GM19351 (cell line): ENCODE measurements around the gene PNPT1.

Source experiments
- ATAC-seq: cut with Tn5 transposase; IDR thresholded peaks from one replicate; pipeline ENCODE4 v1.9.1; 2021; ENCODE audit warnings: mild to moderate bottlenecking, moderate library complexity; ENCODE audit not compliant: unreplicated experiment

PNPT1 gene

GRCh38 chr2:55672630-55673029 is 21.0 kb downstream of the PNPT1 start:
- ATAC-seq = no peak

GRCh38 chr2:55668956-55669355 is 24.7 kb downstream of the PNPT1 start:
- ATAC-seq = no peak

GRCh38 chr2:55653255-55653654 is 40.4 kb downstream of the PNPT1 start:
- ATAC-seq = no peak

- ATAC-seq = no peak
These were observed 44.4 kb downstream of the PNPT1 start for GRCh38 chr2:55649211-55649610.

DNA sequence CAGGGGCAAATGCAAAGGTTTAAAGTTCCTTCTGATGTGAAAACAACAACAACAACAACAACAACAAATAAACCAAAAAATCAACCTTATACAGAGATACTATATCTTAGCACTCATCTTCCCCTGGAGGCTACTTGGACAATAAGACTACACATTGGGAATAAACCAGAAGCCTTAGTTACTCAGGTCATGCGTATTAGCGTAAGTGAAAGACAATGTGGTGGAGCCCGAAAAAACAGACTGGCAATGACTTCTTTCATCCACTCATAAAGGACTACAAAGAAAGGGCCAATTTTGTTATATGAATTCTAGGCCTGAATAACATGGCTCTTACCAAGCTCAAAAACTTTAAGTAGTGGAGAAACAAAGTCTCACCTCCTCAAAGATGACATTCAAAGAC is 56.8 kb downstream of the PNPT1 start:
- ATAC-seq = no peak

DNA sequence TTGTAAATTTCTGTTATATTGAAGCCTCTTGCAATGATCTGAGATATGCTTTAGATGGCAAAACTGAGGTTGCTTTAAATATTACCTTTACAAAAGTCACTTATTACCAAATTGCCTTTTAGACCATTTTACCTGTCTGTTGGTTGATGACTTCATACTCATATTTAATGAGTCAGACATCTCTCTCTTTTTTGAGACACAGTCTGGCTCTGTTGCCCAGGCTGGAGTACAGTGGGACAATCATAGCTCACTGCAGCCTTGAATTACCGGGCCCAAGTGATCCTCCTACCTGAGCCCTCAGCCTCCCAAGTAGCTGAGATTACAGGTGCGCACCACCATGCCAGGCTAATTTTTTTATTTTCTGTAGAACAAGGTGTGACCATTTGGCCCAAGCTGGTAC is 64.7 kb downstream of the PNPT1 start:
- ATAC-seq = no peak

DNA sequence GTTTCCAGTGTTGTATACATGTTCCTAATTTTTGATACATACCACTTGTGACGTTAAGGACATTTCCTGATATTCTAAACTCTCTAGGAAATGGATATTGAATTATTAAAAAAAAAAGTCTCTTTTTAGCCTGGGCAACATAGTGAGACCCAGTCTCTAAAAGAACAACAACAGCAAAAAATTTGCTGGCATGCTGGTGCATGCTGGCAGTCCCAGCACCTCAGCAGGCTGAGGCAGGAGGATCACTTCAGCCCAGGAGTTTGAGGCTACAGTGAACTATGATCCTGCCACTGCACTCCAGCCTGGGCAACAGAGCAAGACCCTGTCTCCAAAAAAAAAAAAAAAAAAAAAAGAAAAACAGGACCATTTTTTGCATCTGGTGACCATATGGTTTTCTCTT is 65.7 kb downstream of the PNPT1 start:
- ATAC-seq = no peak

DNA sequence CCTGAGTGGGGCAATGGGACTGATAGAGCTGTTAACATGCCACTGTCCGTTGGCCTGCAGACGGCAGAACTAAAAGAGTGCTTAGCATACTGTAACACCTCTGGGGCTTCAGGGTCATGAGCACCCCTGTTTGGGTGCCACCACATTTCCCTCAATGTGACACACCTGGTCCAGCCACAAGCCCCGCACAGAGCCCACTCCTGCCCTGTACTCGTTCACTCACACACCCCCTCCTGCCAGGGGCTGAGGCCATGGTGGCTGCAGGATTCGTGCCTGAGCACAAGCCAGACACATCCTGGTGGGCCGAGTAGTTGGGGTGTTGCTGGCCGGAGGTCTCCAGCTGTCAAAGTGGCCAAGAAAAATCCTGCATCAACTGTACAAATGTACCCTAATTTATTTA is 71.8 kb downstream of the PNPT1 start:
- ATAC-seq = no peak

DNA sequence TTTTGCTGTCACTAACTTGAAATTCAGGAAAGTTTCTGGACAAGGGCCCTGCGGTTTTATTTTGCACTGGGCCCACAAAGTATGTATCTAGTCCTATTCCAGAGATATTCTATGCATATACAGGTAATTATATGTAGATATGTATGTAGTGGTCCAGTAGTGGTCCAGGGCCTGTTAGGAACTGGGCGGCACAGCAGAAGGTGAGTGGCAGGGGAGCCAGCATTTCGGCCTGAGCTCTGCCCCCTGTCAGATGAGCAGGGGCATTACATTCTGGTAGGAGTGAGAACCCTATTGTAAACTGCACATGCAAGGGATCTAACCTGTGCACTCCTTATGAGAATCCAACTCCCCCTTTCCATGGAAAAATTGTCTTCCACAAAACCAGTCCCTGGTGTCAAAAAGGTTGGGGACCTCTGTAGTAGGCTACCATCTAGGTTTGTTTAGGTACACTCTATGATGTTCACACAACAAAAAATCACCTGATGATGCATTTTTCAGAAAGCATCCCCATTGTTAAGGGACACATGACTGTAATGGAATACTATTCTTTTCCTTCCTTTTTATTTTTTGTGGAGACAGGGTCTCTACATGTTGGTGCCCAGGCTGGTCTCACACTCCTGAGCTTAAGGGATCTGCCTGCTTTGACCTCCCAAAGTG is 73.4 kb downstream of the PNPT1 start:
- ATAC-seq = peak; percentile 27

DNA sequence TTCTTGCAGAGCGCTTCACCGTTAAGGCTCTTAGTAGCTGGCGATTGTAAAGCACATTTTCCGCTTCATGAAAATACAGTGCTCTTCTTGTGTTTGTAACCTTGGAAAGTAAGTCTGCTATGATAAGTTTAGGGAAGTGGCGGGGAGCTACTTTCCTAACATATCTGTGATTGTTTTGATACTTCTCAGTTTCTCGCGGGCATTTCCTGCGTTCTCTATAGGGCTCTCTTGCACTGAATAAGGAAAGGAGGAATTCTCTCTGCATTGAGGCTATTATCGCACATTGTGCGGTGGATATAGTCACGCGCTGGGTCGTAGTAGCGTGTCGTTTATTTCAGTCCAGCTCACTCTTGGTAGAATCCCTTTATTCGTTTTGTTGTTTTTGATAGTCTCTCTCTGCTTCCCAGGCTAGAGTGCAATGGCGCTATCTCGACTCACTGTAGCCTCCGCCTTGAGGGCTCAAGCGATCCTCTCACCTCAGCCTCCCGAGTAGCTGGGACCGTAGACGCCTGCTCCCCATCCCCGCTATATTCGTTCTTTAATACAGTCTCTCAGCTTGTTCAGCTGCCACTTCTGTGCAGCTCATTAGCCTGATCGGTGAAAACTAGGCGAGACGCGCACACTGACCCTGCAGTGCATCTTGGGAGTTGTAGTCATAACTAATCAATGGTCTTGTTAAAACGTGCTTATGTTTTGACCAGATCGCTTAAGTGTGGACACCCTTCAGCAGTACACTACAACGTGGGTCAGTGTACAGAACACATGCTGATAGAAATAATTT is 75.2 kb downstream of the PNPT1 start:
- peak; percentile 40 for ATAC-seq

GRCh38 chr2:55618025-55618274 is 75.7 kb downstream of the PNPT1 start:
- ATAC-seq = no peak

DNA sequence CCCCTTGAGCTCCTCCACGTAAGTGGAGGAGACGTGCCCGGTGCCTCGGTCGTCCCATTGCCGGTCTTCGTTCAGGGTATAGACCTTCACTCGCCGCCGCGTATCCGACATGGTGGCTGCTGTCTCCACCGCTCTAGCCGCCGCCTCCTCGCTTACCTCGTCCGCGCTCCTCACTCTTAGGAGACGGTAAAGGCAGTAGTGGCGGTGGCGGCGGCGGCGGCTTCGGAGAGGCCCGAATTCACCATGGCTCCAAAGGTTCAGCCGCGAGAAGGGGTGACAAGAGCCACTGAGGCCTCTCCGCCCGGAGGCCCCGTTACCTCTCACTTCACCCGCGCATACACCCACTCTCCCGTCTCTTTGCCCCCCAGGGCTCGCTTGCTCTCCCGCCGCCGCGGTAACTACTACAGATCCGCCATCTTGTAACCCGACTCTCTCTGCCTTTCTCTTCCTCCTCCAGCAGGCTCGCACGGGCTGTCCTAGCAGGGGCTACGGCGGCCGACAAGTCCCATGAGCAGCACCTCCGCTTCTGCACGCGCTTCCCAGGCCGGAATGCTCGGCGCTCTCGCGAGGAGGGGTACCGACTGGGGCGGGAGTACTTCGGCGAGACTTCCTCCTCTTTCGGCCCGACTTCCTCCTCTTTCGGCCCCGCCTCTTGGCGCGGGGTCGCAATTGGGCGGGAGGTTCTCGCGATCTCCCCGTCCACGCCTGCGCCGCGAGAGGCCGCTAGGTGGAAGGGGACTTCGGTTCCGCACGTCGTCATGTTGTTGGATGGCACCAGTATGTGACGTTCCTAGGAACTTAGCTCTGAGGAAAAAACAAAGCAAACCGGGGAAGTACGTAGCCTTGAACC is 76.2 kb downstream of the PNPT1 start, which contains the start of gene PPP4R3B:
TSS of gene PPP4R3B (minus strand) at position 448 of the 850 bp plus-strand sequence. CDS start at position 111, 337 bp downstream.
- ATAC-seq = peak; percentile 74

DNA sequence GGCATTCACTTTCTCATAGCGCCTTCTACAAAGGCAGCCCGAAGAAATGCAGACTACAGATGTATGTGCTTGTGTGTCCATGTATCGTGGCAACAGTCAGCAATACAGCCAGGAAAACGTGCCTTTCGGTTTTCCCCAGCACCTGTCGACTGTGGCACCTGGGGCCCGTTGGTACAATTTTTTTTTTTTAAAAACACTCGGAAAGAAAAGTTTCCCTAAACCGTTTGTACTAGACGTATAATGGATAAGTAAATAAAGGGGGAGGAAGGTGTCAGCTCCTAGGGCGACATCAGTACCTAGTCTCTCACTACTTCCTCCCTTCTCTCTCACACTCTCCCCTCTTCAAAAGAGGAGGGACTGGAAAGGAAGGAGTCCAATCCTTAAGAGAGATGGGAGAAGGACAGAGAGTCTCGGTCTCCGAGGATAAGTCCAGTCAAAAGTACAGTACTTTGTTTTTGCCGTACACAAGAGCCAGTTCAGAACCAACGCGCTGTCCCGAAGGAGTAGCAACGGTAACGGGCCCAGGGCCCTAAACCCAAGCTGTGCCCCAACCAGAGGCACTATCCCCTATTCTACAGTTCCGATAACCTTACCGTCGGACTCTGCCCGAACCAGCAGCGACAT is 77.0 kb downstream of the PNPT1 start:
- ATAC-seq = peak; percentile 16

DNA sequence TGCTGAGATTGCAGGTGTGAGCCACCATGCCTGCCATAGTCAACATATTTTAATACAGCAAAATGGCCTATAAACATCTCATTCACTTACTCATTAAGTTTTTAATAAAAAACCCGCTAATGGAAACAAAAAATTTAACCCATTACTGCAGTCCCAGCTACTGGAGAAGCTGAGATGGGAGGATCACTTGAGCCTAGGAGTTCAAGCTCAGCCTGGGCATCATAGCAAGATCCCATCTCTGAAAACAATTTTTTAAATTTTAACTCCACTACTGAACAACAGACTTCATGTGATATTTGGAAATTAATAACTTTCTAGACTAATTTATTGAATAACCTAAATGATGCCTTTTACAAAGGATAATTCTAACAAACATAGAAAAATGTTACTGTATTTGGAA is 81.6 kb downstream of the PNPT1 start:
- no peak for ATAC-seq

GRCh38 chr2:55610954-55611743 is 82.5 kb downstream of the PNPT1 start:
- ATAC-seq = no peak

DNA sequence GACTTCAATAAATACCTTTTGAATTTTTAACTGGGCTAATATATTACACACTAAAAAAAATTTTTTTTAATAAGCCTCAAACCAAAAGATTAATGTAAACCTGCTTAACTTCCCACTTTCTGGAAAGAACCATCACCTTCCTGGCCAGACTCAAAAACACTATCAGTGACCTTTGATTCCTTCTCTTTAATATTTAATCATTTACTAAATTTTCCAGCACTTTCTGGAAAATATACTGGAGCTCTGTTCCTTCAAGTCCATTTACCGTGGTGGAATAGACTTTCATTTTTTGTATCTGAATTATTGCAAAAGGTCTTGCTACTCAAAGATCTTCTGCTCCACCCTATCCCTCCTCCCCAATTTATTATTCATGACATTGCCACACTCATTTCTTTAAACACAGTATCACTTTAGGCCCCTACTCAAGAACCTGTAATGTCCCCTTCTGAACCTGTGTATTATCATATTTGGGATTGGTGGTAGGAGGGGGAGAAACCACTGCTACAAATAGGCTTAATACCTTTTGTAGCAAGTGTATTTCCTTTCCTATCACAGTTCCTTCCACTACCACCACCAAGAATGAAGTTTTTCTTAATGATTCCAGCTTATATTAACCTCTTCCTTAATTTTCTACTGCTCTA is 83.6 kb downstream of the PNPT1 start:
- no peak for ATAC-seq

DNA sequence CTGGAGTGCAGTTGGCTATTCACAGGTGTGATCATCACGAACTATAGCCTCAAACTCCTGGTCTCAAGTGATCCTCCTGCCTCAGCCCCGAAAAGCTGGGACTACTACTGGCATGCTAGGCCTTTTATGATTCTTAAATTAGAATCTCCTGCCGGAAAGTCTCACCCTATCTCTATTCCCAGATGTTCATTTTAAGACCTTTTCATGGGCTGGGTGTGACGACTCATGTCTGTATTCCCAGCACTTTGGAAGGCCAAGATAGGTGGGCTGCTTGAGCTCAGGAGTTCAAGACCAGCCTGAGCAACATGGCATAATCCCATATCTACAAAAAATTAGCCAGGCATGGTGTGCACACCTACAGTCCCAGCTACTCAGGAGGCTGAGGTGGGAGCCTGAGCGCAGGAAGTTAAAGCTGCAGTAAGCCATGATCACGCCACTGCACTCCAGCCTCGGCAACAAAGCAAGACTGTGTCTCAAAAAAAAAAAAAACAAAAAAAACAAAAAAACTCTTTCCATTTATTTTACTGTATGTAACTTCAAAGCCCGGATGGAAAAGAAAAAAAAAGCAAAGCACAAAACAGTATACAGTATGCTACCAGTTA is 84.3 kb downstream of the PNPT1 start:
- no peak for ATAC-seq

DNA sequence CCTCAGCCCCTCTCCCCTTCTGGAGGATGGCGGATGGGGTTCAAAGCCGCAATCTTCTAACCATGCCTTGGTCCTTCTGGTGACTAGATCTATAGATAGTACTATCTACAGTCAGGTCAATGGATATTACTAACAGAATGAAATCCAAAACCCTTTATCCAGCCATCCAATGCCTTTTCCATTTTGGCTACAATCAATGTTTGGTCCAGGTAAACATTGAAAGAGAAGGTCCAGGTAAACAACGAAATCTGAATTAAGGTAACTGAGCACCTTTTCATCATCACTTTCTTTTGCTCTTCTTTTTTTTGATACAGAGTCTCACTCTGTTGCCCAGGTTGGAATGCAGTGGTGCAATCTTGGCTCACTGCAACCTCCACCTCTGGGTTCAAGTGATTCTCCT is 85.9 kb downstream of the PNPT1 start:
- ATAC-seq = no peak

- ATAC-seq = no peak
These were observed 89.5 kb downstream of the PNPT1 start for GRCh38 chr2:55604027-55604565.
